ENCODE measurements around the gene NBL1. TPM values are rescaled to one million over a fixed set of nuclear protein-coding genes. Genes with fewer than 3 reads are reported as not detected.

NBL1 gene
- total RNA-seq, 1 donor from 2014 or later = 55.9 TPM

DNA sequence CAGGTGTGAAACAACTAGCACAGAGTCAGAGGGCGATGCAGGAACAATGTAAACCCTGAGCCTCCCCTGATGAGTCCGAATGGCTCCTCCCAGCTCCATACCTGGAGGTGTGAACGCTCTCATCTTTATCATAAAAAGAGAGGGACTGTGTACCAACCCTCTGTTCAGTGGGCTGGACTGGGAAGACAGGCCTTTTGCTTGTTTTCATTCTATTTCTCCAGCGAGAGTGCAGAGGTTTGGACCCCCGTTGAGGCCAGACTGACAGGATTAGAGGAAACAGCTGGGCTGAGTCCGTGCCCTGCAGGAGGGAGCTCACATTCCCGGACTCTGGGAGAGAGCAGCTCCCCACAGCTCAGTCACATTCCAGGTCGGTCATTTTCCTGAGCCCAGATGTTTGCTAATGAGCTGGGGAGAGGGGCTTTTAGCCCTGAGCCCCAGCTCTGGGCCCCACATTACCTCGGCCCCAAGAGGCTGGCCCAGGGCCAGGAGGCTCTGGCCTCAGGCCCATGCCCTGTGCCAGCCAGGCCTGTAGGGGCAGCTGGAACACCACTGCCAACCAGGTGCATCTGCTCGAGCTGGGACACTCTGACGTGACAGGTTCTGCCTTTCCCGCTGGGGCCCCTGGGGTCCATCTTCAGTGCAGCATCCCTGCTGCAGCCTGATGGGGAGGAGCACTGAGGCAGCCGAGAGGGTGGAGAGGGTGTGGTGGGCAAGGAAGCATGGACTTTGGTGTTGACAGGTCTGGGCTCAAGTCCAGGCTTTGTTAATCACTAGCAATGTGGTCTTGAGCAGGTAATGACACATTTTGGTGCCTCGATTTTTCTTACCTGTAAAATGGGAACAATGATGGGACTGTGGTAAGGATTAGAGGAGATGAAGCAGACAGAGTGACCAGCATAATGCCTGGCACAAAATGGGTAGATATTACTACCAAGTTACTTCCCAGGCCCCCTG is 3.5 kb upstream of the NBL1 start:
- intact Hi-C loops (cut with DNase I) = loop anchor here (5.0 kb wide), 1 partner anchor 38 kb away; no protein-coding TSS in a partner anchor
- DNase-seq (ENCODE audit: low spot score) = peak; percentile 49

GRCh38 chr1:19643121-19643520 is 990 bp upstream of the NBL1 start:
- intact Hi-C loops (cut with DNase I) = loop anchor here (5.0 kb wide), 1 partner anchor 41 kb away; no protein-coding TSS in a partner anchor
- peak; percentile 66 for DNase-seq (ENCODE audit: low spot score)

DNA sequence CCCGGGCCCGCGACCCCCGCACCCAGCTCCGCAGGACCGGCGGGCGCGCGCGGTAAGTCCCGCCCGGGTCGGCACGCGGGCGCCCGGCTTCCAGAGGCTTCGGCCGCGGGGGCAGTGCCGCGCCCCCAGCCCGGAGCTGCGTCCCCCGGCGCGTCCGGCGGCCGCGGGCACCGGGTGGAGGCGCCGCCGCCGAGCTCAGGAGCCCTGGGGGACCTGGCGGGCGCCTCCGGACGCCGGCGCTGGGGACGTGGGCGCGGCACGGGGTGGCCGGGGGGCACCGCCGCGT is 227 bp downstream of the NBL1 start:
- intact Hi-C loops (cut with DNase I) = loop anchor here (5.0 kb wide), 1 partner anchor 42 kb away; no protein-coding TSS in a partner anchor

GRCh38 chr1:19644681-19645410 is 735 bp downstream of the NBL1 start:
- peak; percentile 75 for DNase-seq (ENCODE audit: low spot score)
- intact Hi-C loops (cut with DNase I) = loop anchor here (5.0 kb wide), 3 partner anchors 43 to 208 kb away; no protein-coding TSS in a partner anchor

More for the DNA sequence above, 227 bp downstream of the NBL1 start:
- no peak for DNase-seq (ENCODE audit: low spot score)

GRCh38 chr1:19645411-19646251 is 1.5 kb downstream of the NBL1 start:
- intact Hi-C loops (cut with DNase I) = loop anchor here (5.0 kb wide), 2 partner anchors 83 to 208 kb away; no protein-coding TSS in a partner anchor
- no peak for DNase-seq (ENCODE audit: low spot score)

GRCh38 chr1:19646377-19647319 is 2.5 kb downstream of the NBL1 start:
- intact Hi-C loops (cut with DNase I) = loop anchor here (5.0 kb wide), 2 partner anchors 84 to 209 kb away; no protein-coding TSS in a partner anchor

GRCh38 chr1:19647643-19648042 is 3.5 kb downstream of the NBL1 start:
- no peak for DNase-seq (ENCODE audit: low spot score)
- intact Hi-C loops (cut with DNase I) = loop anchor here (5.0 kb wide), 2 partner anchors 85 to 210 kb away; no protein-coding TSS in a partner anchor

More at GRCh38 chr1:19646377-19647319, 2.5 kb downstream of the NBL1 start:
- no peak for DNase-seq (ENCODE audit: low spot score)

- intact Hi-C loops (cut with DNase I) = loop anchor here (5.0 kb wide), 2 partner anchors 86 to 211 kb away; no protein-coding TSS in a partner anchor
- DNase-seq (ENCODE audit: low spot score) = no peak
Measured at GRCh38 chr1:19648239-19648638, 4.1 kb downstream of the NBL1 start.

GRCh38 chr1:19648689-19649088 is 4.6 kb downstream of the NBL1 start:
- intact Hi-C loops (cut with DNase I) = loop anchor here (5.0 kb wide), 2 partner anchors 86 to 211 kb away; no protein-coding TSS in a partner anchor
- no peak for DNase-seq (ENCODE audit: low spot score)

- intact Hi-C loops (cut with DNase I) = loop anchor here (2.0 to 5.0 kb wide), 3 partner anchors 163 to 393 kb away; partner anchors contain the start of gene CAPZB
- DNase-seq (ENCODE audit: low spot score) = no peak
Measured at GRCh38 chr1:19650416-19651140, 6.5 kb downstream of the NBL1 start.

GRCh38 chr1:19651141-19651737 is 7.1 kb downstream of the NBL1 start:
- intact Hi-C loops (cut with DNase I) = loop anchor here (2.0 to 5.0 kb wide), 3 partner anchors 164 to 394 kb away; partner anchors contain the start of gene CAPZB
- no peak for DNase-seq (ENCODE audit: low spot score)

DNA sequence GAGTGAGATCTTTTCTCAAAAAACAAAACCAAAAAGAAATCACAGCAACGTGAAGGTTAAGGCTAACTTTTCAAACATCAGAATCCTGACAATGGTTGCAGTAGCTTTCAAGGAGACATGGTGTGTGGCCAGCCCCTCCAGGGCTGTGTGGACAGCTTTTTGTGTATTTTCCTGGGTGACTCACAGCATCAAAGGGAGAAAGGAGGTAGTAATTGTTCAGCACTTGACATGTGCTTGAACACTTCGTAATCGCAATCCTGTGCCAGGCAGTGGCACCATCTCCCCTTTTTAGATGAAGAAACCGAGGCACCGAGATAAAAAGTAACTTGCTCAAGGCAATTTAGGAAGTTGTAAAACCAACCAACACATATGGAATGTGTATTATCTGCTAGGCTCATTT is 10.3 kb downstream of the NBL1 start:
- intact Hi-C loops (cut with DNase I) = loop anchor here (5.0 kb wide), 2 partner anchors 167 to 397 kb away; partner anchors contain the start of gene CAPZB
- DNase-seq (ENCODE audit: low spot score) = no peak

GRCh38 chr1:19654886-19655717 is 11.0 kb downstream of the NBL1 start:
- intact Hi-C loops (cut with DNase I) = loop anchor here (5.0 kb wide), 2 partner anchors 168 to 398 kb away; partner anchors contain the start of gene CAPZB
- no peak for DNase-seq (ENCODE audit: low spot score)

GRCh38 chr1:19655718-19656080 is 11.6 kb downstream of the NBL1 start:
- no peak for DNase-seq (ENCODE audit: low spot score)

GRCh38 chr1:19656134-19656779 is 12.1 kb downstream of the NBL1 start:
- intact Hi-C loops (cut with DNase I) = no loop called here

More at GRCh38 chr1:19655718-19656080, 11.6 kb downstream of the NBL1 start:
- intact Hi-C loops (cut with DNase I) = no loop called here

More at GRCh38 chr1:19656134-19656779, 12.1 kb downstream of the NBL1 start:
- no peak for DNase-seq (ENCODE audit: low spot score)
